Measurements from ENCODE around the gene RNF220. TPM values are rescaled to one million over a fixed set of nuclear protein-coding genes. Genes with fewer than 3 reads are reported as not detected.

Gene RNF220
- total and polyA plus RNA-seq, 2 of the 13 experiments (the other 11 are each of a cell fraction or from before 2014, with no cell fraction given): 48.2 to 72.1 TPM

DNA sequence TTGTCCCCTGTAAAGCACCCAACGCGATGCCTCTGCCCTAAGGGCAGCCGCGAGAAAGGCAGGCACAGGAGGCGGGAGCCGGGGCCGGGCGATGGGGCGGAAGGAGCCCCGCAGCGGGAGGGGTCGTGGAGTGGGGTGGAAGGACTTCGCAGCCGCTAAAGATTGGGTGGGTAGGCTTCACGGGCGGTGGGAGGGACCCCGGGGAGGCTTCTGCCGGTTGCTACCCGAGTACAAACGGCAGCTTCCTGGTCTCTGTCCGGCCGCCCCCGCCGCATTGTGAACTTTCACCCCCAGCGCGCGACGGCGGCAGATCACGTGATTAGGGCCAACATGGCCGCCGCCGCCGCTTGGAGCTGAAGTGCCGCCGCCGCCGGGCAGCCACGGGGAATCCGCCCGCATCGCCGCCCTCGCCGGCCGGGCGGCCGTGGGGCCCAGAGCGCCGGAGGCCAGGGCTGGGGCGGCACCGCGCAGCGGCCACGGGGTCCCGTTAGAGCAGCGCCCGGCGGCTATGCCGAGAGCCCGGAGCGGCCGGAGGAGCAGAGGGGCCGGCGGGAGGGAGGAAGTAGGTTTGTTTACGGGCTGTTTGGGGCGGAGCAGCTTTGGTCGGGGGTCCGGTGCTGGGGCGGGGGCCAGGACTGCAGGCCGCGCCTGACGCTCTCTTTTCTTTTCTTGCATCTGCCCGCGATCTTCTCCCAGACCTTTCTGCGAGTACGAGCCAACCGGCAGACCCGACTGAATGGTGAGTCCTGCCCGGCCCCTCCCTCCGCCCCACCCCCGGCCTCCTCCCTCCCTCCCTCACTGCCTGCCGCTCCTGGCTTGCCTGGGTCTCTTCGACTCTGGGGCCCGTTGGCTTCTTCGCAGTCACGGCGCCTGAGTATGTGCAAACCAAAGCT lies 226.8 kb downstream of the RNF220 start (continued):
- TF ChIP-seq, protein P1, sequence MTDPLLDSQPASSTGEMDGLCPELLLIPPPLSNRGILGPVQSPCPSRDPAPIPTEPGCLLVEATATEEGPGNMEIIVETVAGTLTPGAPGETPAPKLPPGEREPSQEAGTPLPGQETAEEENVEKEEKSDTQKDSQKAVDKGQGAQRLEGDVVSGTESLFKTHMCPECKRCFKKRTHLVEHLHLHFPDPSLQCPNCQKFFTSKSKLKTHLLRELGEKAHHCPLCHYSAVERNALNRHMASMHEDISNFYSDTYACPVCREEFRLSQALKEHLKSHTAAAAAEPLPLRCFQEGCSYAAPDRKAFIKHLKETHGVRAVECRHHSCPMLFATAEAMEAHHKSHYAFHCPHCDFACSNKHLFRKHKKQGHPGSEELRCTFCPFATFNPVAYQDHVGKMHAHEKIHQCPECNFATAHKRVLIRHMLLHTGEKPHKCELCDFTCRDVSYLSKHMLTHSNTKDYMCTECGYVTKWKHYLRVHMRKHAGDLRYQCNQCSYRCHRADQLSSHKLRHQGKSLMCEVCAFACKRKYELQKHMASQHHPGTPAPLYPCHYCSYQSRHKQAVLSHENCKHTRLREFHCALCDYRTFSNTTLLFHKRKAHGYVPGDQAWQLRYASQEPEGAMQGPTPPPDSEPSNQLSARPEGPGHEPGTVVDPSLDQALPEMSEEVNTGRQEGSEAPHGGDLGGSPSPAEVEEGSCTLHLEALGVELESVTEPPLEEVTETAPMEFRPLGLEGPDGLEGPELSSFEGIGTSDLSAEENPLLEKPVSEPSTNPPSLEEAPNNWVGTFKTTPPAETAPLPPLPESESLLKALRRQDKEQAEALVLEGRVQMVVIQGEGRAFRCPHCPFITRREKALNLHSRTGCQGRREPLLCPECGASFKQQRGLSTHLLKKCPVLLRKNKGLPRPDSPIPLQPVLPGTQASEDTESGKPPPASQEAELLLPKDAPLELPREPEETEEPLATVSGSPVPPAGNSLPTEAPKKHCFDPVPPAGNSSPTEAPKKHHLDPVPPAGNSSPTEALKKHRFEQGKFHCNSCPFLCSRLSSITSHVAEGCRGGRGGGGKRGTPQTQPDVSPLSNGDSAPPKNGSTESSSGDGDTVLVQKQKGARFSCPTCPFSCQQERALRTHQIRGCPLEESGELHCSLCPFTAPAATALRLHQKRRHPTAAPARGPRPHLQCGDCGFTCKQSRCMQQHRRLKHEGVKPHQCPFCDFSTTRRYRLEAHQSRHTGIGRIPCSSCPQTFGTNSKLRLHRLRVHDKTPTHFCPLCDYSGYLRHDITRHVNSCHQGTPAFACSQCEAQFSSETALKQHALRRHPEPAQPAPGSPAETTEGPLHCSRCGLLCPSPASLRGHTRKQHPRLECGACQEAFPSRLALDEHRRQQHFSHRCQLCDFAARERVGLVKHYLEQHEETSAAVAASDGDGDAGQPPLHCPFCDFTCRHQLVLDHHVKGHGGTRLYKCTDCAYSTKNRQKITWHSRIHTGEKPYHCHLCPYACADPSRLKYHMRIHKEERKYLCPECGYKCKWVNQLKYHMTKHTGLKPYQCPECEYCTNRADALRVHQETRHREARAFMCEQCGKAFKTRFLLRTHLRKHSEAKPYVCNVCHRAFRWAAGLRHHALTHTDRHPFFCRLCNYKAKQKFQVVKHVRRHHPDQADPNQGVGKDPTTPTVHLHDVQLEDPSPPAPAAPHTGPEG (CRISPR knock-in tag; IDR thresholded peaks at IDR 0.05): no peak
- no peak for TF ChIP-seq TRIM24 (CRISPR knock-in tag; IDR thresholded peaks at IDR 0.05)
- TF ChIP-seq FOSL2 (CRISPR knock-in tag; IDR thresholded peaks at IDR 0.05): 0 out of 2 replicates have a peak, but pooled peaks have one; percentile 13
- TF ChIP-seq, protein P2, sequence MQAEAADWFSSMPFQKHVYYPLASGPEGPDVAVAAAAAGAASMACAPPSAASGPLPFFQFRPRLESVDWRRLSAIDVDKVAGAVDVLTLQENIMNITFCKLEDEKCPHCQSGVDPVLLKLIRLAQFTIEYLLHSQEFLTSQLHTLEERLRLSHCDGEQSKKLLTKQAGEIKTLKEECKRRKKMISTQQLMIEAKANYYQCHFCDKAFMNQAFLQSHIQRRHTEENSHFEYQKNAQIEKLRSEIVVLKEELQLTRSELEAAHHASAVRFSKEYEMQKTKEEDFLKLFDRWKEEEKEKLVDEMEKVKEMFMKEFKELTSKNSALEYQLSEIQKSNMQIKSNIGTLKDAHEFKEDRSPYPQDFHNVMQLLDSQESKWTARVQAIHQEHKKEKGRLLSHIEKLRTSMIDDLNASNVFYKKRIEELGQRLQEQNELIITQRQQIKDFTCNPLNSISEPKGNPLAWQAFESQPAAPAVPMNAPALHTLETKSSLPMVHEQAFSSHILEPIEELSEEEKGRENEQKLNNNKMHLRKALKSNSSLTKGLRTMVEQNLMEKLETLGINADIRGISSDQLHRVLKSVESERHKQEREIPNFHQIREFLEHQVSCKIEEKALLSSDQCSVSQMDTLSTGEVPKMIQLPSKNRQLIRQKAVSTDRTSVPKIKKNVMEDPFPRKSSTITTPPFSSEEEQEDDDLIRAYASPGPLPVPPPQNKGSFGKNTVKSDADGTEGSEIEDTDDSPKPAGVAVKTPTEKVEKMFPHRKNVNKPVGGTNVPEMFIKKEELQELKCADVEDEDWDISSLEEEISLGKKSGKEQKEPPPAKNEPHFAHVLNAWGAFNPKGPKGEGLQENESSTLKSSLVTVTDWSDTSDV (CRISPR knock-in tag; IDR thresholded peaks at IDR 0.05): peak; percentile 55
- 0 out of 2 replicates have a peak, but pooled peaks have one; percentile 86 for TF ChIP-seq ZNF674 (CRISPR knock-in tag; IDR thresholded peaks at IDR 0.05; ENCODE audit: low read depth)
- TF ChIP-seq, protein P3, sequence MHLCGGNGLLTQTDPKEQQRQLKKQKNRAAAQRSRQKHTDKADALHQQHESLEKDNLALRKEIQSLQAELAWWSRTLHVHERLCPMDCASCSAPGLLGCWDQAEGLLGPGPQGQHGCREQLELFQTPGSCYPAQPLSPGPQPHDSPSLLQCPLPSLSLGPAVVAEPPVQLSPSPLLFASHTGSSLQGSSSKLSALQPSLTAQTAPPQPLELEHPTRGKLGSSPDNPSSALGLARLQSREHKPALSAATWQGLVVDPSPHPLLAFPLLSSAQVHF (CRISPR knock-in tag; IDR thresholded peaks at IDR 0.05): no peak
- no peak for TF ChIP-seq ZNF552 (CRISPR knock-in tag; IDR thresholded peaks at IDR 0.05; ENCODE audit: borderline replicate concordance)
- TF ChIP-seq POLR2AphosphoS5 (IDR thresholded peaks at IDR 0.05; ENCODE audit: low read depth, low read length): peak; percentile 59
- TF ChIP-seq ZNF761 (CRISPR knock-in tag; conservative IDR thresholded peaks at IDR 0.05): 0 out of 2 replicates have a peak, but pooled peaks have one; percentile 61
- TF ChIP-seq NCOR1 (IDR thresholded peaks at IDR 0.05; ENCODE audit: borderline replicate concordance, low read length): no peak
- 0 out of 2 replicates have a peak, but pooled peaks have one; percentile 25 for TF ChIP-seq ZNF12 (CRISPR knock-in tag; IDR thresholded peaks at IDR 0.05)
- TF ChIP-seq HIVEP1 (CRISPR knock-in tag; IDR thresholded peaks at IDR 0.05): peak; percentile 47
- TF ChIP-seq, protein P4, sequence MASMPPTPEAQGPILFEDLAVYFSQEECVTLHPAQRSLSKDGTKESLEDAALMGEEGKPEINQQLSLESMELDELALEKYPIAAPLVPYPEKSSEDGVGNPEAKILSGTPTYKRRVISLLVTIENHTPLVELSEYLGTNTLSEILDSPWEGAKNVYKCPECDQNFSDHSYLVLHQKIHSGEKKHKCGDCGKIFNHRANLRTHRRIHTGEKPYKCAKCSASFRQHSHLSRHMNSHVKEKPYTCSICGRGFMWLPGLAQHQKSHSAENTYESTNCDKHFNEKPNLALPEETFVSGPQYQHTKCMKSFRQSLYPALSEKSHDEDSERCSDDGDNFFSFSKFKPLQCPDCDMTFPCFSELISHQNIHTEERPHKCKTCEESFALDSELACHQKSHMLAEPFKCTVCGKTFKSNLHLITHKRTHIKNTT (CRISPR knock-in tag; IDR thresholded peaks at IDR 0.05): no peak
- TF ChIP-seq ZNF225 (CRISPR knock-in tag; IDR thresholded peaks at IDR 0.05): peak; percentile 25; the same call in 1 of the 2 replicates
- TF ChIP-seq SRSF4 (IDR thresholded peaks at IDR 0.05; ENCODE audit: low read depth, low read length, poor library complexity, severe bottlenecking): no peak
- peak; percentile 92 for TF ChIP-seq KDM2A (CRISPR knock-in tag; IDR thresholded peaks at IDR 0.05; ENCODE audit: borderline replicate concordance, low read depth)
- TF ChIP-seq CENPT (CRISPR knock-in tag; IDR thresholded peaks at IDR 0.05; ENCODE audit: low read depth): no peak
- no peak for TF ChIP-seq ZFP90 (CRISPR knock-in tag; IDR thresholded peaks at IDR 0.05; ENCODE audit: borderline replicate concordance)
